Duodenal mucosa (tissue), 2 donors: ENCODE measurements around the gene SDR42E1.

Source experiments
- H3K27ac ChIP-seq: one replicate; pipeline ENCODE4 v1.7.0; 2013; ENCODE audit warnings: low read depth, low read length
- H3K27me3 ChIP-seq, 2 donors: one replicate each; pipeline ENCODE4 v1.7.0; 2013; ENCODE audit warnings: low read length in 2 of 2, control low read depth in 1 of 2; ENCODE audit not compliant: insufficient read depth in 2 of 2, control insufficient read depth in 1 of 2
- H3K36me3 ChIP-seq, 2 donors: one replicate each; pipeline ENCODE4 v1.7.0; 2013; ENCODE audit warnings: low read length in 2 of 2, control low read depth in 1 of 2; ENCODE audit not compliant: insufficient read depth in 2 of 2, control insufficient read depth in 1 of 2
- H3K4me1 ChIP-seq, 2 donors: one replicate each; pipeline ENCODE4 v1.7.0; 2013; ENCODE audit warnings: low read length in 2 of 2, control low read depth in 1 of 2; ENCODE audit not compliant: insufficient read depth in 2 of 2, control insufficient read depth in 1 of 2
- H3K4me3 ChIP-seq, 2 donors: one replicate each; pipeline ENCODE4 v1.7.0; 2013; ENCODE audit warnings: low read length in 2 of 2, low read depth in 1 of 2
- H3K9ac ChIP-seq, 2 donors: one replicate each; pipeline ENCODE4 v1.7.0; 2013; ENCODE audit warnings: low read length in 2 of 2, low read depth in 1 of 2
- H3K9me3 ChIP-seq, 2 donors: one replicate each; pipeline ENCODE4 v1.7.0; 2013; ENCODE audit warnings: low read length in 2 of 2, control low read depth in 1 of 2; ENCODE audit not compliant: control insufficient read depth in 1 of 2

The SDR42E1 gene

GRCh38 chr16:82024883-82025282 lies 13.6 kb upstream of the SDR42E1 start:
- H3K27me3 ChIP-seq, result peaks cover 0 to 3% of the 10 kb centered on the region in 2 donors
- no peaks in the 10 kb centered on the region for H3K36me3 ChIP-seq
- H3K9ac ChIP-seq, result no peak overlapping the region
- no peak overlapping the region for H3K27ac ChIP-seq
- H3K4me3 ChIP-seq, result no peak overlapping the region
- H3K4me1 ChIP-seq, result peaks cover 46 to 63% of the 10 kb centered on the region in 2 donors
- H3K9me3 ChIP-seq, result no peaks in the 10 kb centered on the region

- no peaks in the 10 kb centered on the region for H3K36me3 ChIP-seq
- peaks cover 0 to 3% of the 10 kb centered on the region in 2 donors for H3K27me3 ChIP-seq
- no peaks in the 10 kb centered on the region for H3K9me3 ChIP-seq
These were observed 13.0 kb upstream of the SDR42E1 start for GRCh38 chr16:82024316-82024715.

GRCh38 chr16:82023206-82023605 lies 11.9 kb upstream of the SDR42E1 start:
- Histone ChIP-seq H3K36me3 (no peaks in the 10 kb centered on the region), H3K9ac (no peak overlapping the region), H3K27me3 (peaks cover 0 to 3% of the 10 kb centered on the region in 2 donors), H3K4me3 (peak overlapping the region in 1 of 2 donors; percentile 32), H3K9me3 (no peaks in the 10 kb centered on the region), H3K27ac (no peak overlapping the region), H3K4me1 (peaks cover 48 to 75% of the 10 kb centered on the region in 2 donors)

More at GRCh38 chr16:82024316-82024715, 13.0 kb upstream of the SDR42E1 start:
- Histone ChIP-seq H3K4me1 (peaks cover 51 to 69% of the 10 kb centered on the region in 2 donors), H3K4me3 (no peak overlapping the region), H3K27ac (no peak overlapping the region), H3K9ac (no peak overlapping the region)

- peaks cover 3% of the 10 kb centered on the region in 2 donors for H3K9me3 ChIP-seq
- no peaks in the 10 kb centered on the region for H3K36me3 ChIP-seq
- no peak overlapping the region for H3K9ac ChIP-seq
- peak overlapping the region in 1 of 2 donors; percentile 8 for H3K4me3 ChIP-seq
- no peak overlapping the region for H3K27ac ChIP-seq
- no peaks in the 10 kb centered on the region for H3K27me3 ChIP-seq
- peaks cover 37 to 60% of the 10 kb centered on the region in 2 donors for H3K4me1 ChIP-seq
These were observed 8.8 kb upstream of the SDR42E1 start for GRCh38 chr16:82020051-82020450.

GRCh38 chr16:82019535-82019934 lies 8.3 kb upstream of the SDR42E1 start:
- H3K9me3 ChIP-seq, result peaks cover 5 to 6% of the 10 kb centered on the region in 2 donors
- H3K27me3 ChIP-seq, result no peaks in the 10 kb centered on the region
- peak overlapping the region in 1 of 2 donors; percentile 8 for H3K4me3 ChIP-seq
- H3K4me1 ChIP-seq, result peaks cover 37 to 60% of the 10 kb centered on the region in 2 donors
- H3K27ac ChIP-seq, result no peak overlapping the region
- H3K9ac ChIP-seq, result no peak overlapping the region
- H3K36me3 ChIP-seq, result no peaks in the 10 kb centered on the region

GRCh38 chr16:82017911-82018568 lies 6.8 kb upstream of the SDR42E1 start:
- peaks cover 33 to 50% of the 10 kb centered on the region in 2 donors for H3K4me1 ChIP-seq
- no peaks in the 10 kb centered on the region for H3K27me3 ChIP-seq
- no peak overlapping the region for H3K4me3 ChIP-seq
- H3K9ac ChIP-seq, result no peak overlapping the region
- no peak overlapping the region for H3K27ac ChIP-seq
- H3K9me3 ChIP-seq, result peaks cover 5 to 6% of the 10 kb centered on the region in 2 donors
- H3K36me3 ChIP-seq, result no peaks in the 10 kb centered on the region

- Histone ChIP-seq H3K9ac (no peak overlapping the region), H3K4me1 (peaks cover 32 to 48% of the 10 kb centered on the region in 2 donors), H3K9me3 (peaks cover 5 to 6% of the 10 kb centered on the region in 2 donors), H3K36me3 (no peaks in the 10 kb centered on the region), H3K4me3 (no peak overlapping the region), H3K27me3 (no peaks in the 10 kb centered on the region), H3K27ac (no peak overlapping the region)
These were observed 5.7 kb upstream of the SDR42E1 start for GRCh38 chr16:82016964-82017363.

- Histone ChIP-seq H3K27ac (no peak overlapping the region), H3K36me3 (no peaks in the 10 kb centered on the region), H3K4me3 (peak overlapping the region; percentile 38 to 42), H3K9me3 (peaks cover 5 to 6% of the 10 kb centered on the region in 2 donors), H3K27me3 (no peaks in the 10 kb centered on the region), H3K4me1 (peaks cover 36 to 51% of the 10 kb centered on the region in 2 donors), H3K9ac (no peak overlapping the region)
These were observed 5.0 kb upstream of the SDR42E1 start for GRCh38 chr16:82016263-82016662.

GRCh38 chr16:82013139-82013538 lies 1.9 kb upstream of the SDR42E1 start:
- H3K36me3 ChIP-seq, result peaks cover 0 to 5% of the 10 kb centered on the region in 2 donors
- H3K9ac ChIP-seq, result no peak overlapping the region
- no peaks in the 10 kb centered on the region for H3K27me3 ChIP-seq
- H3K4me3 ChIP-seq, result no peak overlapping the region
- H3K9me3 ChIP-seq, result peaks cover 13 to 15% of the 10 kb centered on the region in 2 donors
- H3K27ac ChIP-seq, result no peak overlapping the region
- peaks cover 31 to 36% of the 10 kb centered on the region in 2 donors for H3K4me1 ChIP-seq

- Histone ChIP-seq H3K27me3 (no peaks in the 10 kb centered on the region), H3K9ac (peak overlapping the region; percentile 35 to 64), H3K4me1 (peaks cover 20 to 33% of the 10 kb centered on the region in 2 donors), H3K9me3 (peaks cover 13 to 15% of the 10 kb centered on the region in 2 donors), H3K27ac (no peak overlapping the region), H3K36me3 (peaks cover 0 to 8% of the 10 kb centered on the region in 2 donors), H3K4me3 (peak overlapping the region; percentile 74 to 84)
These were observed 621 bp downstream of the SDR42E1 start for GRCh38 chr16:82010649-82011048.
